NCI-H2227 treated with DMSO at 0.1 percent for 48 hours (cell line): Measurements from ENCODE around the gene METTL23.
"Not testable (repeated sequence)": the region's sequence is repeated elsewhere in the genome, so short reads cannot be mapped to it uniquely, and the experiment has no call there.

ENCODE experiments used
- DNase-seq: peaks from one replicate; lab custom pipeline; 2025; lab: John Stamatoyannopoulos, UW

METTL23 gene

GRCh38 chr17:76695059-76695831 lies 31.4 kb upstream of the METTL23 start:
- no peak for DNase-seq

- DNase-seq, result no peak
Observed at GRCh38 chr17:76696763-76697701, 29.6 kb upstream of the METTL23 start.

GRCh38 chr17:76697702-76698465 lies 28.8 kb upstream of the METTL23 start:
- DNase-seq, result peak; percentile 67

GRCh38 chr17:76698466-76698977 lies 28.1 kb upstream of the METTL23 start:
- not testable (repeated sequence) for DNase-seq

GRCh38 chr17:76700270-76700616 lies 26.4 kb upstream of the METTL23 start:
- no peak for DNase-seq

GRCh38 chr17:76700617-76701470 lies 25.8 kb upstream of the METTL23 start:
- peak; percentile 86 for DNase-seq

- DNase-seq, result no peak
Observed at GRCh38 chr17:76701471-76701967, 25.1 kb upstream of the METTL23 start.

GRCh38 chr17:76702076-76702475 lies 24.6 kb upstream of the METTL23 start:
- no peak for DNase-seq

- DNase-seq, result no peak
Observed at GRCh38 chr17:76702941-76703637, 23.6 kb upstream of the METTL23 start.

- no peak for DNase-seq
Observed at GRCh38 chr17:76704805-76705204, 21.8 kb upstream of the METTL23 start.

- DNase-seq, result no peak
Observed at GRCh38 chr17:76706817-76707216, 19.8 kb upstream of the METTL23 start.

- peak; percentile 72 for DNase-seq
Observed at GRCh38 chr17:76707985-76708807, 18.4 kb upstream of the METTL23 start.

- no peak for DNase-seq
Observed at GRCh38 chr17:76709077-76709950, 17.3 kb upstream of the METTL23 start.

- DNase-seq, result not testable (repeated sequence)
Observed at GRCh38 chr17:76709951-76710862, 16.4 kb upstream of the METTL23 start.

GRCh38 chr17:76710863-76711611 lies 15.6 kb upstream of the METTL23 start, which contains the start of gene MXRA7:
MXRA7 (minus strand) TSS chr17:76710965; CDS start chr17:76710946, 19 bp downstream.
- peak; percentile 61 for DNase-seq

- not testable (repeated sequence) for DNase-seq
Observed at GRCh38 chr17:76712321-76712720, 14.3 kb upstream of the METTL23 start.
